DND-41 (cell line): ENCODE measurements around the gene POLR2J.
"Not testable (repeated sequence)": the region's sequence is repeated elsewhere in the genome, so short reads cannot be mapped to it uniquely, and the experiment has no call there.

Experiments
- EZH2 ChIP-seq: IDR thresholded peaks from 3 replicates; pipeline ENCODE4 v1.6.1; 2012; ENCODE audit warnings: borderline replicate concordance, low read depth, mild to moderate bottlenecking, moderate library complexity, low read length, inconsistent platforms; ENCODE audit not compliant: severe bottlenecking
- TF ChIP-seq, protein P1 (sequence below): IDR thresholded peaks from 2 replicates; pipeline ENCODE4 v1.5.1; 2012; ENCODE audit warnings: borderline replicate concordance, low read length, moderate library complexity, mild to moderate bottlenecking; ENCODE audit not compliant: poor library complexity, severe bottlenecking; ENCODE audit errors: extremely low read depth

GRCh38 chr7:102524803-102525202, 46.1 kb upstream of the POLR2J start:
- TF ChIP-seq, protein P1, sequence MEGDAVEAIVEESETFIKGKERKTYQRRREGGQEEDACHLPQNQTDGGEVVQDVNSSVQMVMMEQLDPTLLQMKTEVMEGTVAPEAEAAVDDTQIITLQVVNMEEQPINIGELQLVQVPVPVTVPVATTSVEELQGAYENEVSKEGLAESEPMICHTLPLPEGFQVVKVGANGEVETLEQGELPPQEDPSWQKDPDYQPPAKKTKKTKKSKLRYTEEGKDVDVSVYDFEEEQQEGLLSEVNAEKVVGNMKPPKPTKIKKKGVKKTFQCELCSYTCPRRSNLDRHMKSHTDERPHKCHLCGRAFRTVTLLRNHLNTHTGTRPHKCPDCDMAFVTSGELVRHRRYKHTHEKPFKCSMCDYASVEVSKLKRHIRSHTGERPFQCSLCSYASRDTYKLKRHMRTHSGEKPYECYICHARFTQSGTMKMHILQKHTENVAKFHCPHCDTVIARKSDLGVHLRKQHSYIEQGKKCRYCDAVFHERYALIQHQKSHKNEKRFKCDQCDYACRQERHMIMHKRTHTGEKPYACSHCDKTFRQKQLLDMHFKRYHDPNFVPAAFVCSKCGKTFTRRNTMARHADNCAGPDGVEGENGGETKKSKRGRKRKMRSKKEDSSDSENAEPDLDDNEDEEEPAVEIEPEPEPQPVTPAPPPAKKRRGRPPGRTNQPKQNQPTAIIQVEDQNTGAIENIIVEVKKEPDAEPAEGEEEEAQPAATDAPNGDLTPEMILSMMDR = not testable (repeated sequence)
- not testable (repeated sequence) for TF ChIP-seq EZH2
